Upper lobe of left lung (tissue), 4 donors: ENCODE results near the gene TFF1.

ENCODE experiments used
- POLR2A ChIP-seq, 4 donors: fragments of 450-650 bp; IDR thresholded peaks; one replicate each; pipeline ENCODE4 v1.5.1; 2016 to 2017; ENCODE audit warnings: antibody characterized with exemption in 4 of 4, mild to moderate bottlenecking in 2 of 4
- POLR2AphosphoS5 ChIP-seq, 2 donors: sonication (generic); formaldehyde crosslinking; IDR thresholded peaks; one replicate each; pipeline ENCODE4 v1.5.1; 2017; ENCODE audit warnings: antibody characterized with exemption in 2 of 2
- TF ChIP-seq, protein P1 (sequence below), 6 experiments: fragments of 450-650 bp in 4 of 6; fragments of 200-600 bp in 2 of 6; sonication (generic) in 2 of 6; IDR thresholded peaks; one replicate each; pipeline ENCODE4 v1.5.1; 2016 to 2019; ENCODE audit warnings: antibody characterized with exemption in 6 of 6

- TF ChIP-seq, protein P1, sequence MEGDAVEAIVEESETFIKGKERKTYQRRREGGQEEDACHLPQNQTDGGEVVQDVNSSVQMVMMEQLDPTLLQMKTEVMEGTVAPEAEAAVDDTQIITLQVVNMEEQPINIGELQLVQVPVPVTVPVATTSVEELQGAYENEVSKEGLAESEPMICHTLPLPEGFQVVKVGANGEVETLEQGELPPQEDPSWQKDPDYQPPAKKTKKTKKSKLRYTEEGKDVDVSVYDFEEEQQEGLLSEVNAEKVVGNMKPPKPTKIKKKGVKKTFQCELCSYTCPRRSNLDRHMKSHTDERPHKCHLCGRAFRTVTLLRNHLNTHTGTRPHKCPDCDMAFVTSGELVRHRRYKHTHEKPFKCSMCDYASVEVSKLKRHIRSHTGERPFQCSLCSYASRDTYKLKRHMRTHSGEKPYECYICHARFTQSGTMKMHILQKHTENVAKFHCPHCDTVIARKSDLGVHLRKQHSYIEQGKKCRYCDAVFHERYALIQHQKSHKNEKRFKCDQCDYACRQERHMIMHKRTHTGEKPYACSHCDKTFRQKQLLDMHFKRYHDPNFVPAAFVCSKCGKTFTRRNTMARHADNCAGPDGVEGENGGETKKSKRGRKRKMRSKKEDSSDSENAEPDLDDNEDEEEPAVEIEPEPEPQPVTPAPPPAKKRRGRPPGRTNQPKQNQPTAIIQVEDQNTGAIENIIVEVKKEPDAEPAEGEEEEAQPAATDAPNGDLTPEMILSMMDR (IDR thresholded peaks at IDR 0.05): no peak
- no peak for TF ChIP-seq POLR2AphosphoS5 (IDR thresholded peaks at IDR 0.05)
- no peak for TF ChIP-seq POLR2A (IDR thresholded peaks at IDR 0.05)
Observed at GRCh38 chr21:42385619-42386018, 19.3 kb upstream of the TFF1 start.
